HepG2 (cell line): ENCODE measurements around the gene SLC25A51. TPM values are rescaled to one million over a fixed set of nuclear protein-coding genes. Genes with fewer than 3 reads are reported as not detected.

Source experiments
- EEA1 ChIP-seq: sonication (generic); formaldehyde crosslinking; IDR thresholded peaks from 2 replicates; pipeline ENCODE4 v1.5.1; 2020; ENCODE audit warnings: mild to moderate bottlenecking, missing genetic modification reagents, borderline replicate concordance
- GATA4 ChIP-seq: sonication (generic); IDR thresholded peaks from 2 replicates; pipeline ENCODE4 v1.6.1; 2016; ENCODE audit warnings: antibody characterized with exemption, low read depth, borderline replicate concordance
- HCFC1 ChIP-seq: fragments of 150-350 bp; IDR thresholded peaks from 2 replicates; pipeline ENCODE4 v1.6.1; 2014; ENCODE audit warnings: low read depth, low read length
- HNRNPL ChIP-seq: fragments of 200-400 bp; formaldehyde crosslinking; IDR thresholded peaks from 2 replicates; pipeline ENCODE4 v1.6.1; 2017; ENCODE audit warnings: mild to moderate bottlenecking, low read depth, low read length
- KLF13 ChIP-seq: sonication (generic); formaldehyde crosslinking; IDR thresholded peaks from 2 replicates; pipeline ENCODE4 v1.4.0; 2020; ENCODE audit warnings: mild to moderate bottlenecking, missing genetic modification reagents
- MAFK ChIP-seq, 2 experiments: IDR thresholded peaks in 1 of 2; conservative IDR thresholded peaks in 1 of 2; 2 replicates each; pipeline ENCODE4 v1.6.1; 2011; ENCODE audit warnings: improper control_type of control experiment in 2 of 2, low read length in 2 of 2
- SATB2 ChIP-seq: sonication (generic); formaldehyde crosslinking; IDR thresholded peaks from 2 replicates; pipeline ENCODE4 v1.5.0; 2020; ENCODE audit warnings: missing genetic modification reagents
- SMARCE1 ChIP-seq: fragments of 450-650 bp; IDR thresholded peaks from 2 replicates; pipeline ENCODE4 v1.6.1; 2017; ENCODE audit warnings: borderline replicate concordance
- SOX6 ChIP-seq, 2 experiments: fragments of 450-650 bp in 1 of 2; sonication (generic) in 1 of 2; formaldehyde crosslinking in 1 of 2; IDR thresholded peaks; 2 replicates each; pipeline versions ENCODE4 v1.4.0 to v1.6.1; 2017 to 2020; ENCODE audit warnings: antibody characterized with exemption in 1 of 2, mild to moderate bottlenecking in 1 of 2, missing genetic modification reagents in 1 of 2
- YY1 ChIP-seq: IDR thresholded peaks from 2 replicates; pipeline ENCODE4 v1.6.1; 2011; ENCODE audit warnings: low read length, low read depth, moderate library complexity, mild to moderate bottlenecking; ENCODE audit not compliant: insufficient read depth, insufficient replicate concordance
- ZFP36L2 ChIP-seq: sonication (generic); formaldehyde crosslinking; IDR thresholded peaks from 2 replicates; pipeline ENCODE4 v1.4.0; 2020; ENCODE audit warnings: missing genetic modification reagents
- ZFP82 ChIP-seq: sonication (generic); formaldehyde crosslinking; IDR thresholded peaks from 2 replicates; pipeline ENCODE4 v1.5.1; 2020; ENCODE audit warnings: mild to moderate bottlenecking, missing genetic modification reagents, borderline replicate concordance
- ZFP90 ChIP-seq: sonication (generic); formaldehyde crosslinking; IDR thresholded peaks from 2 replicates; pipeline ENCODE4 v1.8.0; 2022; ENCODE audit warnings: missing genetic modification reagents, mild to moderate bottlenecking, inconsistent platforms, borderline replicate concordance
- ZNF230 ChIP-seq: sonication (generic); formaldehyde crosslinking; IDR thresholded peaks from 2 replicates; pipeline ENCODE4 v1.4.0; 2020; ENCODE audit warnings: mild to moderate bottlenecking, missing genetic modification reagents
- ZNF24 ChIP-seq: fragments of 450-650 bp; IDR thresholded peaks from 2 replicates; pipeline ENCODE4 v1.6.1; 2017; ENCODE audit warnings: antibody characterized with exemption, mild to moderate bottlenecking
- ZNF33A ChIP-seq: sonication (generic); formaldehyde crosslinking; IDR thresholded peaks from 2 replicates; pipeline ENCODE4 v1.5.1; 2020; ENCODE audit warnings: missing genetic modification reagents, mild to moderate bottlenecking, moderate library complexity, borderline replicate concordance
- ZNF788 ChIP-seq: sonication (generic); formaldehyde crosslinking; IDR thresholded peaks from 2 replicates; pipeline ENCODE4 v1.5.0; 2020; ENCODE audit warnings: mild to moderate bottlenecking, missing genetic modification reagents, borderline replicate concordance
- ZNF839 ChIP-seq: sonication (generic); formaldehyde crosslinking; IDR thresholded peaks from 2 replicates; pipeline ENCODE4 v1.4.0; 2020; ENCODE audit warnings: missing genetic modification reagents, mild to moderate bottlenecking, borderline replicate concordance
- ZSCAN30 ChIP-seq: sonication (generic); formaldehyde crosslinking; IDR thresholded peaks from 2 replicates; pipeline ENCODE4 v1.5.0; 2020; ENCODE audit warnings: mild to moderate bottlenecking, missing genetic modification reagents
- polyA plus RNA-seq, 8 experiments: library from polyadenylated mRNA; depleted of rRNA in 3 of 8; stranded (reverse) in 7 of 8; unstranded in 1 of 8; fragments of >200 nt; fragmentation: Illumina TruSeq in 4 of 8; extraction: Trizol in 4 of 8; gene quantifications; 2 replicates each; pipeline versions ENCODE4 v1.2.1 to v1.2.3, GENCODE V29; 2011 to 2016; ENCODE audit warnings: low read depth in 4 of 8, missing spikeins in 1 of 8, mixed read lengths in 1 of 8; ENCODE audit not compliant: insufficient read depth in 1 of 8
- total RNA-seq, 5 experiments: library from RNA; depleted of rRNA; stranded (reverse); fragments of >200 nt; fragmentation: Illumina TruSeq; extraction: Trizol; gene quantifications; 2 replicates each; pipeline ENCODE4 v1.2.3, GENCODE V29; 2016; ENCODE audit warnings: low read depth in 1 of 5
- TF ChIP-seq, protein P1 (sequence below): sonication (generic); formaldehyde crosslinking; IDR thresholded peaks from 2 replicates; pipeline ENCODE4 v1.4.0; 2020; ENCODE audit warnings: mild to moderate bottlenecking, low read depth, missing genetic modification reagents
- TF ChIP-seq, protein P2 (sequence below): sonication (generic); formaldehyde crosslinking; IDR thresholded peaks from 2 replicates; pipeline ENCODE4 v1.8.1; 2023; ENCODE audit warnings: missing genetic modification reagents, mild to moderate bottlenecking, borderline replicate concordance
- TF ChIP-seq, protein P3 (sequence below): sonication (generic); formaldehyde crosslinking; IDR thresholded peaks from 2 replicates; pipeline ENCODE4 v1.4.0; 2020; ENCODE audit warnings: missing genetic modification reagents
- TF ChIP-seq, protein P4 (sequence below): sonication (generic); formaldehyde crosslinking; IDR thresholded peaks from 2 replicates; pipeline ENCODE4 v1.4.0; 2020; ENCODE audit warnings: missing genetic modification reagents

Gene SLC25A51
- total and polyA plus RNA-seq, 2 of the 13 experiments (the other 11 are each of a cell fraction or from before 2014, with no cell fraction given), result 14.6 to 37.7 TPM

GRCh38 chr9:37913480-37914153 is 9.7 kb upstream of the SLC25A51 start (continued):
- TF ChIP-seq ZNF788 (peak; percentile 67; the same call in 1 of the 2 replicates), ZNF24 (no peak), ZNF33A (CRISPR knock-in tag) (no peak), KLF13 (no peak), ZSCAN30 (no peak), GATA4 (no peak), ZFP82 (CRISPR knock-in tag) (no peak), EEA1 (no peak), SATB2 (CRISPR knock-in tag) (no peak), ZNF230 (0 out of 2 replicates have a peak, but pooled peaks have one; percentile 46), ZFP36L2 (CRISPR knock-in tag) (no peak), HNRNPL (no peak), SMARCE1 (no peak), ZNF839 (CRISPR knock-in tag) (peak; percentile 51; the same call in 1 of the 2 replicates), ZFP90 (CRISPR knock-in tag) (no peak), YY1 (no peak), HCFC1 (no peak), MAFK (conservative IDR thresholded peaks at IDR 0.05 in 1 of 2, IDR thresholded peaks at IDR 0.05 in 1 of 2; ENCODE audit: low read length in 2 of 2) (no peak), SOX6 (IDR thresholded peaks at IDR 0.05) (no peak), SOX6 (CRISPR knock-in tag; IDR thresholded peaks at IDR 0.05) (peak; percentile 55; the same call in 1 of the 2 replicates)
- TF ChIP-seq, protein P1, sequence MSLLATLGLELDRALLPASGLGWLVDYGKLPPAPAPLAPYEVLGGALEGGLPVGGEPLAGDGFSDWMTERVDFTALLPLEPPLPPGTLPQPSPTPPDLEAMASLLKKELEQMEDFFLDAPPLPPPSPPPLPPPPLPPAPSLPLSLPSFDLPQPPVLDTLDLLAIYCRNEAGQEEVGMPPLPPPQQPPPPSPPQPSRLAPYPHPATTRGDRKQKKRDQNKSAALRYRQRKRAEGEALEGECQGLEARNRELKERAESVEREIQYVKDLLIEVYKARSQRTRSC, result no peak
- TF ChIP-seq, protein P2, sequence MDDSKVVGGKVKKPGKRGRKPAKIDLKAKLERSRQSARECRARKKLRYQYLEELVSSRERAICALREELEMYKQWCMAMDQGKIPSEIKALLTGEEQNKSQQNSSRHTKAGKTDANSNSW (CRISPR knock-in tag), result no peak
- TF ChIP-seq, protein P3, sequence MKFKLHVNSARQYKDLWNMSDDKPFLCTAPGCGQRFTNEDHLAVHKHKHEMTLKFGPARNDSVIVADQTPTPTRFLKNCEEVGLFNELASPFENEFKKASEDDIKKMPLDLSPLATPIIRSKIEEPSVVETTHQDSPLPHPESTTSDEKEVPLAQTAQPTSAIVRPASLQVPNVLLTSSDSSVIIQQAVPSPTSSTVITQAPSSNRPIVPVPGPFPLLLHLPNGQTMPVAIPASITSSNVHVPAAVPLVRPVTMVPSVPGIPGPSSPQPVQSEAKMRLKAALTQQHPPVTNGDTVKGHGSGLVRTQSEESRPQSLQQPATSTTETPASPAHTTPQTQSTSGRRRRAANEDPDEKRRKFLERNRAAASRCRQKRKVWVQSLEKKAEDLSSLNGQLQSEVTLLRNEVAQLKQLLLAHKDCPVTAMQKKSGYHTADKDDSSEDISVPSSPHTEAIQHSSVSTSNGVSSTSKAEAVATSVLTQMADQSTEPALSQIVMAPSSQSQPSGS (CRISPR knock-in tag), result peak; percentile 40; the same call in 1 of the 2 replicates
- TF ChIP-seq, protein P4, sequence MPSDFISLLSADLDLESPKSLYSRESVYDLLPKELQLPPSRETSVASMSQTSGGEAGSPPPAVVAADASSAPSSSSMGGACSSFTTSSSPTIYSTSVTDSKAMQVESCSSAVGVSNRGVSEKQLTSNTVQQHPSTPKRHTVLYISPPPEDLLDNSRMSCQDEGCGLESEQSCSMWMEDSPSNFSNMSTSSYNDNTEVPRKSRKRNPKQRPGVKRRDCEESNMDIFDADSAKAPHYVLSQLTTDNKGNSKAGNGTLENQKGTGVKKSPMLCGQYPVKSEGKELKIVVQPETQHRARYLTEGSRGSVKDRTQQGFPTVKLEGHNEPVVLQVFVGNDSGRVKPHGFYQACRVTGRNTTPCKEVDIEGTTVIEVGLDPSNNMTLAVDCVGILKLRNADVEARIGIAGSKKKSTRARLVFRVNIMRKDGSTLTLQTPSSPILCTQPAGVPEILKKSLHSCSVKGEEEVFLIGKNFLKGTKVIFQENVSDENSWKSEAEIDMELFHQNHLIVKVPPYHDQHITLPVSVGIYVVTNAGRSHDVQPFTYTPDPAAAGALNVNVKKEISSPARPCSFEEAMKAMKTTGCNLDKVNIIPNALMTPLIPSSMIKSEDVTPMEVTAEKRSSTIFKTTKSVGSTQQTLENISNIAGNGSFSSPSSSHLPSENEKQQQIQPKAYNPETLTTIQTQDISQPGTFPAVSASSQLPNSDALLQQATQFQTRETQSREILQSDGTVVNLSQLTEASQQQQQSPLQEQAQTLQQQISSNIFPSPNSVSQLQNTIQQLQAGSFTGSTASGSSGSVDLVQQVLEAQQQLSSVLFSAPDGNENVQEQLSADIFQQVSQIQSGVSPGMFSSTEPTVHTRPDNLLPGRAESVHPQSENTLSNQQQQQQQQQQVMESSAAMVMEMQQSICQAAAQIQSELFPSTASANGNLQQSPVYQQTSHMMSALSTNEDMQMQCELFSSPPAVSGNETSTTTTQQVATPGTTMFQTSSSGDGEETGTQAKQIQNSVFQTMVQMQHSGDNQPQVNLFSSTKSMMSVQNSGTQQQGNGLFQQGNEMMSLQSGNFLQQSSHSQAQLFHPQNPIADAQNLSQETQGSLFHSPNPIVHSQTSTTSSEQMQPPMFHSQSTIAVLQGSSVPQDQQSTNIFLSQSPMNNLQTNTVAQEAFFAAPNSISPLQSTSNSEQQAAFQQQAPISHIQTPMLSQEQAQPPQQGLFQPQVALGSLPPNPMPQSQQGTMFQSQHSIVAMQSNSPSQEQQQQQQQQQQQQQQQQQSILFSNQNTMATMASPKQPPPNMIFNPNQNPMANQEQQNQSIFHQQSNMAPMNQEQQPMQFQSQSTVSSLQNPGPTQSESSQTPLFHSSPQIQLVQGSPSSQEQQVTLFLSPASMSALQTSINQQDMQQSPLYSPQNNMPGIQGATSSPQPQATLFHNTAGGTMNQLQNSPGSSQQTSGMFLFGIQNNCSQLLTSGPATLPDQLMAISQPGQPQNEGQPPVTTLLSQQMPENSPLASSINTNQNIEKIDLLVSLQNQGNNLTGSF, result no peak
